Central memory CD4-positive, alpha-beta T cell (primary cell): ENCODE measurements around the gene GRM4.

Experiments used
- DNase-seq: peaks from one replicate; pipeline ENCODE4 v3.0.0; 2022

The GRM4 gene

GRCh38 chr6:34106421-34106820 lies 39.5 kb downstream of the GRM4 start:
- DNase-seq: no peak

DNA sequence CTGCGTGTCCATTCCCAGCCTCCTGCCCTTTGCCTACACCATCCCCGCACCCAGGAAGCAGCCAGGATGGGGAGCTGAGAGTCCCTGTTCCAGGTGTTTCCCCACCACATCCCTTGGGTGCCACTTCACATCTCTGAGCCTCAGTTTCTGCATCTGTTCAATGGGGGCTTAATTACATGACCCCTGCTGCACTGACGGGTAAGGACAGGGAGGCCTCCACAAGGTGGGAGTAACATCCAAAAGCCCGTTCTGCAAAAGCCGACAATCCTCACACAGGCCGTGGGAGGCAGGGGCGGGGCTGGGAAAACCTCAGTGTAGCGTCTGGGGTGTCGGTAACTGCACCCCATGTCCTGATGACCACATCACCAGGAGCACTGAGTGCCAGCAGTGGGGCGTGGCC lies 41.3 kb downstream of the GRM4 start:
- DNase-seq: no peak

DNA sequence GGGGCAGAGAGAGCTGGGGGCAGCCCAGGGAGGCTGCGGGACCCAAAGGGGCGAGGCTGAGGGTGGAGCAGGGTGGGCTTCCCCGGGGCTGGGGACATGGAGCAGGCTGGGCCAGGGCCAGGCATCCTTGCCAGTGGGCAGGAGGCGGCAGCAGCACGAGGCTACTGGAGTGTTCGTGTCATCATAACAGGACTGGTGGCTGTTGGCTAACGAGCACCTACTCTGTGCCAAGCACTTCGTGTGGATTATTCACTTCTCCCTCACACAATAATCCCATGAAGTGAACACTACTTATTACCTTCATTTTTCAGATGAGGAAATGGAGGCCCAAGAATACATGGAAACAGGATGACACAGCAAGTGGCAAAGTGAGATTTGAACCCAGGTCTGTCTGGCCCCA lies 41.7 kb downstream of the GRM4 start:
- DNase-seq: no peak

- no peak for DNase-seq
Observed at GRCh38 chr6:34103321-34103720, 42.6 kb downstream of the GRM4 start.

DNA sequence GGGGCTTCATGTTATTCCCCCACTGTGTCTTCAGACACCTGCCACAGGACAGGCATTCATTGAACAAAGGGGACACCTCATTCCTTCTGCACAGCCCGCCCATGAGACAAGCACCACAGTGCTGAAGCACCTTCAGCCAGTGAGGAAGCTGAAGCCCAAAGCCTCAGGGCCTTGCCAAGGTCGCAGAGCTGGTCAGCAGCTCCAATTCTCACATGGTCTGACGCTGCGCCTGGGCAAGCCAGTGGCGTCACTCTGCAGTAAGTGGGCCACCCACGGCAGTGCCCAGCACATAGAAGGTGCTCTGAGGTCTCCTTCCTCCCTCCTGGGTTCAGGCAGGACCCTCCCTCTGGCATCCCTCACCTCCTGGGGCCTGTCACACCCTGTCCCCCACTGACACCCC lies 43.2 kb downstream of the GRM4 start:
- no peak for DNase-seq

- no peak for DNase-seq
Observed at GRCh38 chr6:34102099-34102656, 43.7 kb downstream of the GRM4 start.

DNA sequence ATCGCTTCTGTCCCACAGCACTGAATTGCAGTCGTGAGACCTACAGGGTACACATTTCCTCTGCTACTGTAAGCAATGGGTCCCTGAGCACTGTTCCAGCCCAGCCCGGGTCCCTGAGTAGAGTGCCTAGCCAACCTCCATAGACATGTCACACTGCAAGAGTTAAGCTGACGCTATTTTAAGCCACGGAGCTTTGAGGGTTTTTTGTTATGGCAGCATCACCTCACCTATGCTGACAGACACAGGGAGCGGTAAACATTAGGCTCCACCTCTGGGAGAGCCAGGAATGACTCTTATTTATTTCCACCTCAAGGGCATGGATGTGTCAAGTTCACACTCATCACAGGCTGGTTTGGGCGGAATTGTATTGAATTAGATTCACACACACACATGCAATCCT lies 45.1 kb downstream of the GRM4 start:
- DNase-seq: no peak

GRCh38 chr6:34099878-34100277 lies 46.0 kb downstream of the GRM4 start:
- no peak for DNase-seq

DNA sequence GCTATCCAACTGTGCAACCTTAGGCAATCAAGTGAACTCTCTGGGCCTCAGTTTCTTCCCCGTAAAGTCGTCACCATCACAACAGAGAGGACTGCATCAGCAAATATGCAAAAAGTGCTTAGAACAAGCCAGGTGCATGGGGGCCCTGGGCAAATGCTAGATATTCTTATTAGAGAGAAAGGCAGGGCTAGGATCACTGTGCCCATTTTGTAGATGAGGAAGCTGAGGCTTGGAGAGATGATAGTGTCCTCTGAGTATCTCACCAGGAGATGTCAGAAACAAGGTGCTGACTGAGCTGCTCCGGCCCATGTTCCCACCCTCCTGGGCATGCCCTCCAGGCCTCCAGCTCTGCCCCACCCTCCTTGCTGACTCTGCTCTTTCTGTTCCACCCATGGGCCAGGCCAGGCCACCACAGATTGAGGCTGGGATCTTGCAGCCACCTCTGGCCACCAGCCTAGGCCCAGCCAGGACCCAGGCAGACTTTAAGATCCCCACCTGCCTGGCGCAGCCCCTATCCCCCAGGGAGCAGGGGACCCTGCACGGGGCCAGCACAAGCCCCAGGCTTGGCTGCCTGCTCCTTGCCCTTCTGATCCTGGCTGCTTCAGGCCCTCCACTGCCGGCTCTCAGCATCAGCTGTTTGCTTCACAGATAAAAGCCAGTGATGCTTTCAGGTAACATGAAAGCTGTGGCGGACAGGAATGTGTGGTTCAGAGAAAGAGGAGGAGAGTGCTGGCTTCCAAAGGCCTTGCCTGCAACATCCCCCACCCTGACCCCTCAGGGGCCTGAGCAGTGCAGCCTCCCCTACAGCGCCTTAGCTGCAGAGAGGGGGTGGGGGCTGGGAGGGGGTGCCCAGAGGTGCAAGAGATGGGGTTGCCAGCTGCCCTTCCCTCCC lies 47.6 kb downstream of the GRM4 start:
- DNase-seq: no peak

DNA sequence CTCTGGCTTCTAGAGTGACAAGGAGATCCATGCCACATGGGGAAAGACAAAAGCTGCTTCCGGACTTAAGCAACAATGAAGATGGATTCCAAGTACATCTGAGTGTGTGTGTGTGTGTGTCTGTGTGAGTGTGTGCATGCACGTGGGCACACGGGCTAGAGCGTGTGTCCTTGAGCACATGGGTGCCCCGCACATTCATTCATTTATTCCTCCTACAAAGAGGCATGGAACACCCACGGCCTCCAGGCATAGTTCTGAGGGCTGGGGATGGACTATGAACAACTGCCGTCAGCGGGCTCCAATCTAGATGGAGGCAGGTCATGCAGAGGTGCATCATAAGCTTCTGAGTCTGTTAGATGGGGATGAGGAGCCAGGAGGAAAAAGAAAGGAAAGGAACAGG lies 49.1 kb downstream of the GRM4 start:
- DNase-seq: no peak

DNA sequence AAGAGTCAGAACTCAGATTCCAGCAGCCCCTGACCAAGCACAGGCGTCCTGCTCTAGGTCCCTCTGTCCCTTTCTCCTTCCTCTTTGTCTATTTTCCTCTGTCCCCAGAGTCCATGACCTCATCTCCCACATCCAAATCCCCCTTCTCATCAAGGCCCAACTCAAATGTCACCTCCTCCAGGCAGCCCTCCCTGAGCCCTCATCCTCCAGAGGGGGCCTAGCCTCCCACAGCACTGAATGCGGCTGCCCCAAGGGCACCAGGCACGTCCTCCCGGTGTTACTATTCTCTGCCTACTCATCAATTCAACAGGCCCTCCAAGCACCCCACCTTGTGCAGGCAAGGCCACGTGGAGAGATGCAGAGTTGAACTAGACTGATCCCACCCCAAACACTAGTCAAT lies 49.7 kb downstream of the GRM4 start:
- DNase-seq: no peak

DNA sequence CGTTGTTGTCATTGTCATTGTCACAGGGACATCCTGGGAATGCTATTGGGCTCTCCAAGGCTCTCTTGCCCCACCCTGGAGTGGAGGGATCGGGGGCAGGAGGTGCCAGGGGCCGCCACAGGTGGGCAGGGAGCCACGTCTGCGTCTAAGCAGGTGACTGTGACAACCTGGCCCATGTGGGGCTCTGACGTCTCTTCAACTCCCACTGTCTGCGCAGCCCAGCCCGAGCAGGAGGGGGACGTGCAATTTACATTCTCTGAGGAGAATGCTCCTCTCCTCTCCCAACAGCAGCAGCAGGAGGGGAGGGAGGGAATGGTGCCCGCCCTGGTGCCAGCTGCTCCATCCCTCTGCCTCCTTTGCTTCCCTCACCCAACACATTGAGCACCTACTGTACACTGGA lies 50.1 kb downstream of the GRM4 start:
- no peak for DNase-seq

GRCh38 chr6:34095136-34095505 lies 50.8 kb downstream of the GRM4 start:
- DNase-seq: no peak

GRCh38 chr6:34094474-34095135 lies 51.3 kb downstream of the GRM4 start:
- no peak for DNase-seq

DNA sequence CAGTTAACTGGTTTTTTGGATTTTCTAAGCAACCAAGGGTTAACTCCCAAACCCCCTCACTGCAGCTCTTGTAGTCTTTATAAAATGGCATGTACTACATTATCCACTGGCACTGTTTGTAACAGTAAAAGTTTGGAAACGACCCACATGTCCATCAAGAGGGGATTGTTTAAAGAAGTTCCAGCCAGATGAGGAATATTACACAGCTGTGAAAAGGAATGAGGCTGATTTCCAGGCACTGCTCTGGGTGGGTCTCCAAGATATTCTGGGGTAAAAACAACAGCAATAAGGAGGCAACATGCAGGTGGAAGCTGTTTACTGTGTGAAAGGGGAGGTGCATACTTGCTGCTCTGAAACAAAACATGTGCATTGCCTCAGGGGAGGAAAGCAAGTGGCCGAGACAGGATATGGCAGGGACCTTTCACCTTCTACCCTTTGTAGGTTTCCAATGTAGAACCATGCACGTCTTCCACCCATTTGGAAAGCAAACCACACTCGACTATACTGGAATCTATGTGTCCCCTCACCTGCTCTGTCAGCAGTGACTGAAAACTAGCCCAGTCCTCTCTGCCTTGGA lies 51.9 kb downstream of the GRM4 start:
- DNase-seq: no peak

DNA sequence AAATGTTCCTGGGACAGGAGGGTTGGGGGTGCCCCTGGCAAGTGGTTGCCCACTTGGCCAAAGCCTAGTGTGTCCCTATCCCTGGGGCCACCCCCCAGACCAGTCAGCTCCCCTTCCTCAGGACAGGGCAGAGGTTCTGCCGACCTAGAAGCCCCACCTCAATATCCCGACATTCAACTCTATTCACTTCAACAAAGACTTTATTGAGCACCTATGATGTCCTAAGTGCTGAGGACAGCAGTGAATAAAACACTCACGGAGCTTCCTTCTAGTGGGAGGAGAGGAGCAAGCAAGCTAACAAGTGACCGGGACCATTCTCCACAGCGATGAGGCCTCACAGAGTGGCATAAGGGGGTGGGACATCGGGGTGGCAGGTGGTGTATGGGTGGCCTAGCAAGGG lies 52.7 kb downstream of the GRM4 start:
- DNase-seq: no peak

DNA sequence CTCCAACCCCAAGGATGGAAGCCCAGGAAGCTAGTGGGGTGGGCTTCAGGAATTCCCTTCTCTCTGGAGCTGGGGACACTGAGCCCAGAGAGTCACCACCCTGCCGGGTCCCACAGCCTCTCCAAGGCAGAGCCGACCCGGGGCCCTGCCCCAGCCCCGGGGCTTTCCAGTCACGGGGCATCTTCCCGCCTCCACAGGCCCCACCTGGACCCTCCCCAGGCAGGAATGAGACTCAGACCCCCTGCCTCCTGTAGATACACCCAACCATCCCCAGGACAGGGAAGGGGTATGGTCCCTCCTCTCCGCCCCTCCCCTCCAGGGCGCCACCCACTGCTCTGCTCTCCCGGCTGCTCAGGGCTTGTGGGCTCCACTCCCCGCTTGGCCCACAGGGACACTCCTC lies 53.3 kb downstream of the GRM4 start:
- no peak for DNase-seq

DNA sequence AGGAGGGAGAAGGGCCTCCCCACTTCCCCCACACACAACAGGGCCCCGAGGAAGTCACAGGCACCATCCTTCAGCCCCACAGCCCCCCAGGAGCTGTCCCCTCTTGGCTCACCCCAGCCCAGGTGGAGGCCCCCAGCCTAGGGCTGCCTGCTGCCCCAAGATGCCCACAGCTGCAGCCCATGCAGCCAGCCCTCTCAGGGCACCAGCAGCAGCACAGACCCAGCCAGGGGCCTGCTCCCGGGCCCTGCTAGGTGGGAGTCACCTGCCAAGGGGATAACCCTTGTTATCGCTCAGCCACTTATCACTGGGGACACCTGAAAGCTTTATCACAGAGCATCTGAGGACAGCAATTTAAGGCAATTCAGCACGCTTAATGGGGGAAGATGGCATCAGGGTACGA lies 55.0 kb downstream of the GRM4 start:
- no peak for DNase-seq

DNA sequence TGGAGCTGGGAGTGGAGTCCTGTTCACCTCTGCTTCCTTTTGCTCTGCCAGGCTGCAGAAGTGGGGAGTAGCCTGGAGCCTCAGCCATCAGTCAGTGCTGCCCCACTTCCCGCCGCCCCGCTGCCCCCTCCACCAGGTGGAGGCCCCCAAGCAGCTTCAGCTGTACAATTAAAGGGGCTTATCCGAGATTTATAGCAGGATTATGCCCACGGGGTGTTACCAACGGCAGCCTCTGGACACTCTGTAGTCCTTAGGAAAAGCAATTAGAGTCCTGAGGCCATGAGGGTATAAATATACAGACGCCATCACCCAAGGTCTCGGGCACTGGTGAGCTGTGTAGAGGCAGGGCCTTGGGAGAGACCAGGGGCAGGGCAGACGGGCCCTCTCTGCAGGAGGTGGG lies 55.4 kb downstream of the GRM4 start:
- DNase-seq: no peak

- DNase-seq: no peak
Observed at GRCh38 chr6:34086558-34086957, 59.3 kb downstream of the GRM4 start.

DNA sequence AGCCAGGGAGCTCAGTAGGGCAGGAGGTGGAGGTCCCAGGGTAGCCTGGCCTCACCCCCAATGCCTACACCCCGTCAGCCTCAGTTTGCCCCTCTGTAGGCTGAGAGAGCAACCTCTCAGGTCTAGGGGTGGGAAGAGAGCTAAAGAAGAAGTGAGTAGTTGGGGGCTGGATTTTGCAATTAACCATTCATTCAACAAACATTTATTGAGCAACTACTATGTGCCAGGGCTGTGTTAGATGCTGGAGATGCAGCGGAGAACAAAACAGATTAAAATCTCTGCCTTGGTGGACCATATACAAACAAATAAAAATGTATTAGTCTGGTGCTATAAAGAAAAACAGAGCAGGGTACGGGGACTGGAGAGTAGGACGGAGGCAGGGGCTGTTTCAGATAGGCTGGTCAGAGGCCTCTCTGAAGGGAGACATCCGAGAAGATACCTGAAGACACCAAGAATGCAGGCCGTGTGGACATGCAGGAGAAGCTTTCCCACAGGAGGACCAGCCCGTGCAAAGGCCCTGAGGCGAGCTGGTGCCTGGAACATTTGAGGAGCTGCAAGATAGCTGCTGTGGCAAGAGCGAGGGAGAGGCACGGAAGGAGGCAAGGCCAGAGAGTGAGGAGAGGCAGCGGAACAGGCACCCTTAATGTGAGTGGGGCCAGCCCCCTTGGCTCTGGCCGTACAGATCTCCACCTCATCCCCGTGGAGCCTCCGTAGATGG lies 60.3 kb downstream of the GRM4 start:
- no peak for DNase-seq

DNA sequence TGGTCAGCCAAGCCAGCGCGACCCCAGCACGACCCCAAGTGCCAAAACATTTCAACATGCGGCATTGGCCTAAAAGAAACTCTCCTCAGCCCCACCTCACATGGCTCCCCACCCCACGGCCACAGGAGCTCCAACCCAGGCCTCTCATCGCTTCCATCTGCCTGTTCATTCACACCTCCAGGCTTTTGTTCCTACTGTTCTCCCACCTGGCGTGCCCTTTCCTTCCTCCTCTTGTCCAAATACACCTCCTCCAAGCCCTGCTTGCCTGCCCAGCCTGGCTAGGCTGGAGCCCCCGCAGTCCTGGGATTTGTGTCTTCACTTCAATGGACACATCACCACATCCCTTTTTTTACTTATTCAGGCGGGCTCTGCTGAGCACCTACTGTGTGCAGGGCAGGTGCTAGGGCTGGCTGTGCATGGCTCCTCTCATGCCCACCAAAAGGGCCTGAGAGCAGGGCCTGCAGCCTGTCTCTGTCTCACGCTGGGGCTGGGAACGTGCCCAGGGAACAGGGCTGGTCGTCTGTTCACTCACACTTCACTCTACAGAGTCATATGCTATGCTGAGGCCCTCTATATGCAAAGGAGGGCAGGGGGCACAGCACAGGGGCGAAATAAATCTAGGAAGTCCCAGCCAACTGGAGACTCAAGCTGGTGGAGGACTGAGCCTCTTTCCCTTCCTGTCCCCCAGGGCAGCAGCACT lies 61.1 kb downstream of the GRM4 start:
- DNase-seq: no peak
